Muscle layer of colon (tissue), 2 donors: ENCODE measurements around the gene UST.
"Not testable (repeated sequence)": the region's sequence is repeated elsewhere in the genome, so short reads cannot be mapped to it uniquely, and the experiment has no call there.

Experiments
- H3K27ac ChIP-seq: one replicate; pipeline ENCODE4 v1.7.0; 2013; ENCODE audit warnings: low read depth, mild to moderate bottlenecking, low read length, moderate library complexity
- H3K27me3 ChIP-seq, 2 donors: one replicate each; pipeline ENCODE4 v1.7.0; 2013; ENCODE audit warnings: low read length in 2 of 2, mild to moderate bottlenecking in 2 of 2; ENCODE audit not compliant: insufficient read depth in 2 of 2, control insufficient read depth in 1 of 2
- H3K36me3 ChIP-seq: one replicate; pipeline ENCODE4 v1.7.0; 2013; ENCODE audit warnings: mild to moderate bottlenecking, low read length; ENCODE audit not compliant: insufficient read depth
- H3K4me1 ChIP-seq: one replicate; pipeline ENCODE4 v1.7.0; 2013; ENCODE audit warnings: mild to moderate bottlenecking, low read length; ENCODE audit not compliant: insufficient read depth
- H3K4me3 ChIP-seq, 2 donors: one replicate each; pipeline ENCODE4 v1.7.0; 2013; ENCODE audit warnings: low read length in 2 of 2, low read depth in 1 of 2, mild to moderate bottlenecking in 1 of 2, moderate library complexity in 1 of 2
- H3K9ac ChIP-seq: one replicate; pipeline ENCODE4 v1.7.0; 2013; ENCODE audit warnings: low read length
- H3K9me3 ChIP-seq: one replicate; pipeline ENCODE4 v1.7.0; 2013; ENCODE audit warnings: mild to moderate bottlenecking, low read length
- donor health status: abdominal sarcoma.
- donor health status: Adenocarcinoma of cecum.

Gene UST

DNA sequence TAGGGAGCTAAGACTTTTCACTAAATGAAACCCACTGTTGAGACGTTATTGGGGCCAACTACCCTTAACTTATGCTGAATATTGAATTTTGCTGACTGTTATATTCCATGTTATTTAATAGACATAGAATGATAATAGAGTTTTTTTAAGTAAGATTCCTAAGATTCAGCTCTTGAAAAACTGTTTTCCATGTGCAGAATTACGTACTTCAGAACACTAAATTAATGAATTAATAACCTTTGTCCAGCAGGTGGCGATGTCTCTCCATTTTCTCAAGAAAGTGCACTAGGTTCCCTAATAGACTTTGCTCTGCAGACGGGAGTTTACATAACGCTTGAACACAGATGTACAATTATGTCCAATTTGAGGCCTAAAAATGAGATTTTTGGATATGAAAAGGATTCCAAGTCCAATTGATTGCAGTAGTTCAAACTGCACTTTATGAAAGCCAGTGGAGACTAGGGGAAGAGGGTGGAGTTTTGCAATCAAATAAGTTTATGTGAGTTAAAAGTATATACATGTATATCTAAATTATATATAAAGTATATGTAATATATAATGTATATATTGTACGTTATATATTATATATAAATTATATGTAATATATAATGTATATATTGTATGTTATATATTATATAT lies 282.1 kb downstream of the UST start:
- Histone ChIP-seq H3K9me3 (no peaks in the 10 kb centered on the region), H3K4me1 (peaks cover 6% of the 10 kb centered on the region), H3K27ac (no peak overlapping the region), H3K36me3 (no peaks in the 10 kb centered on the region), H3K9ac (no peak overlapping the region), H3K4me3 (no peak overlapping the region), H3K27me3 (no peaks in the 10 kb centered on the region)

DNA sequence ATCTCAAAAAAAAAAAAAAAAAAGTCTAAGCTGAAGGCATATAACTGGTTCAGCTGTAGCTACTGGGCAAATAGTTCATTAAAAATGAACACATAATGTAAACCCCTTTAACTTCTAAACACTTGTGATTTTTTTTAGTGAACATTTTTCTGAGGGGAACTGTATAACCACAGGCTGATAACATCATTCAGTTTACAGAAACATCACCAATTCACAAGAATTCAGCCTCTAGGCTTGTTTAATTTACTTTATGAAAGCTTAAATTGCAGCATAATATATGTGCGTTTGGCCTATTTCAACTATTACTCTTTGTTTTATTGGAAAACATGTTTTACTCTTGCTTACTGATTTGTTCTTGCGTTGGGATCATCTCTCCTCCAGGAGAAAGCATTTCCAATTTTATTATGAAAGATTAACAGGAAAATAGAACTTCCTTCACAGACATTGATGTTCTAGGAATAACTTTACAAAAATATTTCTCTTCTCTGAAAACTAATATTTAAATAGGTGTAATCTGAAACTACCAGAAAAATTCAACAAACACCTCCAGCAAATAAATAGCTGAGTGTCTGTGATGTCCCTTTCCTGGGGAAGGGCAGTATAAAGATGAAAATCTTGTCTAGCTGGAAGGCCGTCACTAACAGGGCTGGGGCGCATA lies 284.5 kb downstream of the UST start:
- Histone ChIP-seq H3K36me3 (no peaks in the 10 kb centered on the region), H3K27ac (no peak overlapping the region), H3K4me3 (no peak overlapping the region), H3K27me3 (no peaks in the 10 kb centered on the region), H3K9ac (no peak overlapping the region), H3K9me3 (no peaks in the 10 kb centered on the region), H3K4me1 (peaks cover 10% of the 10 kb centered on the region)

DNA sequence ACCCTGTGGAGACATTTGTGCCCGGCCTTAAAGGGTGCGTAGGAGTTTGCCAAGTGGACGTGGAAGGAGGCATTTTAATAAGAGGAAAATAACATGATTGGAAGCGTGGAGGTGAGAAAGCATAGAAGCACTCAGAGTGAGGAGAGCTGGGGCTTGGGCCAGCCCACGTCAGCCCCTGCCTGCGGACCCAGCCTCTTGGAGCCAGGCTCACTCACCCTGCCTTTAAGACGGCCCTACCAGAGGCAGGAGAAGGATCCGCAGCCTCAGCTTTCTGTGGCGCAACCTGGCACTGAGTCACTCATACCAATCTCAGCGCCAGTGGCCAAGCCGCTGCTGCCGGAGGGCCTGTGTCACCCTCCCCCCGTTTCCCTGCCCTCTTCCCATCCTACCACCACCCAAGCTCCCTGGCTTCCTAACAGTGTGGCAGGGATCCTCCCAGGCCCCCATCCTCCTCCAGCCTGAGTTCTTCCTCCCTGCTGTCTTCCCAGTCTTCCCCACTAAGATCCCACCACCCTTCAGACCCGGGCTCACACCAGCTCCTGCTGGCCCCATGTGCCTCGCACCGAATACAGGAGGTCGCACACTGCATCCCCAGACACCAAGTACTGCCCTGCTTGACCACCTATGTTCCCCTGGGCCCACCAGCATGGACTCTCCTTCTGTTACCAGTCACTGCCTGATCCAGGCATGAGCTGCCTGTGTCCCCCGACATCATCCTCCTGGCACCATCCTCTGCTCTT lies 285.2 kb downstream of the UST start:
- Histone ChIP-seq H3K4me1 (peaks cover 16% of the 10 kb centered on the region), H3K9ac (no peak overlapping the region), H3K27me3 (no peaks in the 10 kb centered on the region), H3K4me3 (no peak overlapping the region), H3K36me3 (no peaks in the 10 kb centered on the region), H3K27ac (no peak overlapping the region), H3K9me3 (no peaks in the 10 kb centered on the region)

DNA sequence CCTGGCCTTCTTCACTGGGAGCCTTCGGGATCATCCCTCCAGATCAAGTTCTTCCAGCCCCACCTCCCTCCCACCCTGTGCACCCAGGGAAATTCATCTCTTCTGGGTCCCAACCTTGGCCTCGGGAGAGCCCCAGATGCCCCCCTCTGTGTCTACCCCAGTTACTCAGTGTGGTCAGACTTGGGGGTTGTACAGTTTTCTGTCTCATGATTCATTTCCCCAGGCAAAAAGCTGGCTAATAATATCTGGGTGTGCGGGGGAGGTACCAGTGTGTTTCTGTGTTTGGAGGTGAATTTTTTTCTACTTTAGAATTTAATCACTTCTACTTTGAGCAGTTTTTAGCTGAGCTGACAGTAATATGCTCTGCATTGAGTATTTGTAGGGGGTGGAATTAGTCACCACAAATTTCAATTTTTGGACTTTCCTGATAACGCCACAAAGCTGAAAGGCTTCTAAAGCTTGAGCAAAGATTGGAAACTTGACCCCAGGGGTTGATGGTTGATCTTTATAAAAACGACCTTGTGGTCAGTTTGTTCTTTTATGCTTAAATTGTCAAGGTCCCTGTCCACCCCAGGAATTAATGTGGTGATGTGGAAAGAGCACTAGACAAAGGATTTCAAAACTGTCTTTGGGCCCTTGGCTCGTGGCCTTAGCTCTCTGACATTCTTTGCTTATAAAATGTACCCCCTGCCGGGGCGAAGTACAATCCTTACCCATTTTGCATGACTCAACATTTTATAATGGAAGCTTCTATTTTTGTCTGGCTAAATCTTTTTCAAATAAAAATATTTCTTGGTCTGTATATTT lies 286.0 kb downstream of the UST start:
- no peaks in the 10 kb centered on the region for H3K27me3 ChIP-seq

DNA sequence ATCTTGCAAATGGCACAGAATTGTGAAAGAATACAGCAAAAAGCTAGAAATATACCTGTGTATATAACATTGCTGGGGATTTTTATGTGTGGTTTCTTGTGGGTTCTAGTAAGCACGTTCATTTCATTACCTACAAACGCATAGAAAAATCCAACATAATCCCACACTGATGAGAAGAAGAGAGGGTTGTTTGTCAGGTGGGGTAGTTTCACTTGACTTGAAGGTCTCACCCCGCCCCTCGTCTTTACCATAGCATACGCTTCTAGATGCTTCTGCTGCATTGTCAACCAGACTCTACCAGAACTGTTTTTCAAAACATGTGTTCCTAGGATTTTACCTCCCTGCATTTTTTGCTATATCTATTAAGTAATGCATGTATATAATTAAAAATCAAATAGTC lies 286.6 kb downstream of the UST start:
- Histone ChIP-seq H3K9ac (no peak overlapping the region), H3K9me3 (no peaks in the 10 kb centered on the region), H3K27me3 (no peaks in the 10 kb centered on the region), H3K27ac (no peak overlapping the region), H3K4me3 (no peak overlapping the region), H3K4me1 (peaks cover 21% of the 10 kb centered on the region), H3K36me3 (no peaks in the 10 kb centered on the region)

More for the DNA sequence above, 286.0 kb downstream of the UST start:
- H3K27ac ChIP-seq: no peak overlapping the region
- H3K36me3 ChIP-seq: no peaks in the 10 kb centered on the region
- no peak overlapping the region for H3K9ac ChIP-seq
- H3K4me1 ChIP-seq: peaks cover 21% of the 10 kb centered on the region
- no peaks in the 10 kb centered on the region for H3K9me3 ChIP-seq
- no peak overlapping the region for H3K4me3 ChIP-seq

DNA sequence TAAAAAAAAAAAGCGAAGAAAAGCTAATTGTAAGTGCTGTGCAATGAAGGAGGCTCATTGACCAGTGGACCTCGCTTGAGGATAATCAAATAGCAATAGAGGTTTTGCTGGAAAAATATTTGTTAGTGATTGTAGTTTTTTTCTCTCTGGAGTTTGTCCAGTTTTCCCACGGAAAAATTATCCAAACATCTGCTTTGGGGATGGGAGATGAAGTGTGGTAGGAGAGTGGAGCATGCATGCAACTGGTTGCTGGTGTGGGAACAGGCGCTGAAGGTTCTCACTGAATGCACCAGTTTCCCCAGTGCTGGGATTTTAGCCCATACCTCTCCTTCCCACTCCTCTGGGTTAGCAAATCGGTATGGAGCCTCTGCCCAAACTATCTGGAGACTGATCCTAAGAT lies 288.9 kb downstream of the UST start:
- no peaks in the 10 kb centered on the region for H3K9me3 ChIP-seq
- H3K4me1 ChIP-seq: peaks cover 15% of the 10 kb centered on the region
- H3K9ac ChIP-seq: no peak overlapping the region
- no peak overlapping the region for H3K27ac ChIP-seq
- H3K4me3 ChIP-seq: no peak overlapping the region
- no peaks in the 10 kb centered on the region for H3K27me3 ChIP-seq
- H3K36me3 ChIP-seq: peaks cover 1% of the 10 kb centered on the region

DNA sequence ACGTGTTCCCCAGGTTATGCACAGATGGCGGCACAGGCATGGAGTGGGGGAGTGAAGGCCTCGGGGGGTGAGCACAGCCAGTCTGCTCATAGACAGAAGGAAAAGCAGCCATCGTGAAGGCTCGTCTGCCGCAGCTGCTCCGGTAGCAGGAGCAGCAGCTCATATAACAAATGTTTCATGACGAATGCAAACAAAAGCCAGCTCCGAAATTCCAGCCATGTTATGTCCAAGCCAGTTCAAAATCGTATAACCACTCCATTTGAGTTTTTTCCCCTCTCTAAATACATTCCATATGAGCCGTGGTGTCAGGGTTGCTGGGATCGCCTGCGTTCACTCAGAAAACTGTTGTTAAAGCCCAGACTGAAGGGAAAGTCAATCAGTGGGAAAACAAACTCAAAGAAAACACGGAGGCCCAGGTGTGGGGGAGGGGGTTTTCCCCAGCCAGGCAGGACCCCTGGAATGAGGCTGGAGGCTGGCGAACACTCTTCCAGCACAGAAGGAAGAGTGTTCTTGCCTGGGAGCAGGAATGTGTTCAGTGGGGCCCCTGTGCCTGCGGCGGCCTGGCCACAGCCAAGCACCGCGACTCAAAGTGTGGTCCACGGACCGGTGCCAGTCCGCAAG lies 290.3 kb downstream of the UST start:
- no peaks in the 10 kb centered on the region for H3K27me3 ChIP-seq
- no peaks in the 10 kb centered on the region for H3K9me3 ChIP-seq
- H3K4me1 ChIP-seq: peaks cover 15% of the 10 kb centered on the region
- H3K36me3 ChIP-seq: peaks cover 7% of the 10 kb centered on the region
- peak overlapping the region; percentile 54 for H3K27ac ChIP-seq
- H3K9ac ChIP-seq: peak overlapping the region; percentile 44
- peak overlapping the region; percentile 23 to 51 for H3K4me3 ChIP-seq

DNA sequence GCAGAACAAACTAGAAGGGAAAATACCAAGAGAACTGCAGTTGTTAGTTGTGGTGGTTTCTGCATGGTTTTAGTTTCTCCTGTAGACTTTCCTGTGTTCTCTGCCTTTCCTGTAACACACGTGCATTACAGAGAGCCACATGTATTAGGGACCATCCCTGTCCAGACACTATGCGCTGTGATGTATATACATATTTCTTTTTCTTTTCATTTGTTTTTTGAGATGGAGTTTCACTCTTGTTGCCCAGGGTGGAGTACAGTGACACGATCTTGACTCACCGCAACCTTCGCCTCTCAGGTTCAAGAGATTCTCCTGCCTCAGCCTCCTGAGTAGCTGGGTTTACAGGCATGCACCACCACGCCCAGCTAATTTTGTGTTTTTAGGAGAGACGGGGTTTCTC lies 292.2 kb downstream of the UST start:
- H3K27me3 ChIP-seq, H3K4me3 ChIP-seq, H3K9ac ChIP-seq, H3K27ac ChIP-seq, H3K9me3 ChIP-seq, H3K36me3 ChIP-seq: not testable (repeated sequence)
- H3K4me1 ChIP-seq: peaks cover 15% of the 10 kb centered on the region

DNA sequence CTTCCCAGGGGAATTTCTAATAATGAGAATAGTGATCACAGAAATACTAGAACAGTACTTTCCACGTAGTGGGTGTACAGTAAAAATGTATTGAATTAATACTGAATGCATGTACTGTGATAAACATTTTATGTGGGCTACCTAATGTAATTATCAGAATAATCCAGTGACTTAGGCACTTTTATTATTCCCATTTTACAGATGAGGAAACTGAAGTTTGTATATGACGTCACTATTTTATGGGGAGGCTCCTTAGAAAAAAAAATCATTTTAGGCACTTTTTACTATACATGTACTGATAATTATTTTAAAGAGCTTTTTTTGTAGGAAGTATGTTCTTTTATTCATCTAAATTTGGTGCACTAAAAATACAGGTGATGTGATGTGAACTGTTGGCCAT lies 295.1 kb downstream of the UST start:
- H3K4me3 ChIP-seq: no peak overlapping the region
- no peak overlapping the region for H3K27ac ChIP-seq
- peaks cover 7% of the 10 kb centered on the region for H3K36me3 ChIP-seq
- H3K9me3 ChIP-seq: no peaks in the 10 kb centered on the region
- H3K4me1 ChIP-seq: peaks cover 5% of the 10 kb centered on the region
- no peak overlapping the region for H3K9ac ChIP-seq
- no peaks in the 10 kb centered on the region for H3K27me3 ChIP-seq

DNA sequence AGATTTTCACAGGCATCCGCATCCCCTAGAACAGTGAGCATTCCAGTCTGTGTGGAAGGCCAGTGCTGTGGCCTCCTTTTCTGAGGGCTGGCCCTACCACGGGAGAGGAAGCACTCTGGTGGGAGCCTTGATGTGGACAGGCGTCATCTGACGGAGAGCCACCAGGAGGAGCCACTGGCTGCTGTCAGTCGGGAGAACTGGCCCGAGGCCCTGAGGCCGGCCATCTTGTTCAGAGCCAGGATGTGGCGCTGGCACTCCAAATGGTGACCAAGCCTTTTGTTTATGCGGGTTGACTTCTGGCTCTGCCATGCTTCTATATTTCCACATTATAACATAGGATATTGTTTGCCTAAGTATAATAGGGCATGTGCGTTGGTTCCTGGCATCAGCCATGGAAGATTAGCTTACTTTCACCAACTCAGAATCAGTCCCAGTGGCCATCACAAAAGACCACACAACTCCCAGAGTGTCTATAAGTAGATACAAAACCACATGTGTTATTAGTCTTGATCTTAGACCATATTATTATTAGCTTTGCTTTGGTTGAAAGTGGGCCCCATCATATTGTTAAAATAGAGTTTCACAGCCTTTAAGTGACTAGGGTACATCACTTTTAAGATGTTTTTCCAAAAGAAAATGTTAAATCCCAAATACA lies 296.8 kb downstream of the UST start:
- peaks cover 7% of the 10 kb centered on the region for H3K36me3 ChIP-seq
- no peak overlapping the region for H3K4me3 ChIP-seq
- no peak overlapping the region for H3K9ac ChIP-seq
- H3K27me3 ChIP-seq: no peaks in the 10 kb centered on the region
- H3K27ac ChIP-seq: no peak overlapping the region
- H3K9me3 ChIP-seq: no peaks in the 10 kb centered on the region
- H3K4me1 ChIP-seq: no peaks in the 10 kb centered on the region
